GM21723 (cell line): ENCODE data around the gene CFAP43.
"Not testable (repeated sequence)": the region's sequence is repeated elsewhere in the genome, so short reads cannot be mapped to it uniquely, and the experiment has no call there.

Source experiments
- ATAC-seq: cut with Tn5 transposase; IDR thresholded peaks from one replicate; pipeline ENCODE4 v1.9.1; 2021; ENCODE audit warnings: mild to moderate bottlenecking, moderate library complexity; ENCODE audit not compliant: unreplicated experiment

Gene CFAP43

DNA sequence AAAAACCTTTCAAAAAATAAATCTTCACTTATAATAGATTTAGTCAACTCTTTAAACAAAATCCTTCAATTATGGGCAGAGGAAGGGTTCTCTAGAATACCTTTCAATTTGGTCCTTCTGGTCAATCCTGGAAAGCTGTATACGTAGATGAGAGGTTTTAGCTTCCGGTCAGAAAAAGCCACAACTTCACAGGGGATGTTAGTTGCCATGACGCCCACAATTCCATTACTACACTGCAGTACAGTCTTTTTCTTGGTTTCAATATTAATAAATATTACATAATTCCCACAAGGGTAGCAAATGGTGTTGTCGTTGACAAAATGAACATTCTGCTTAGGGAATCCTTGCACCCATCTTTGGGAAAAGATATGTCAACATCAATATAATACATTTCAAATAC lies 1.7 kb downstream of the CFAP43 start:
- ATAC-seq = no peak

DNA sequence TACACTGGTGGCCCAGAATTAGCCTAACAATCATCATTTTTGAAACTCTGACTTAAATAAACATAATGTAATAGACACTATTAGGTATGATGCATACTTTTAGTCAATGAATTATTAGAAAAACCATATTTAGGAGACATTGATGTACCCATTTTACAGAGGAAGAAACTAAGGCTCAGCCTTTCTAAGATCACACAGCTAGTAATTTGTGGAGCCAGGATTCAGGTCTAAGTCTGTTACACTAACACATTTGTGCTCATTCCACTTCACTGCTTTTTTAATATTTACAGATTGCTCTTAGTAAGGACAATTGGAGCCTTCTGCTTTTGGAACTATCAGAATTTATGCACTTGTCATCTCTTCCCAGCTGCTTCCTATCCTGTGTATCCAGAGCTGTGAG lies 8.9 kb downstream of the CFAP43 start:
- no peak for ATAC-seq

DNA sequence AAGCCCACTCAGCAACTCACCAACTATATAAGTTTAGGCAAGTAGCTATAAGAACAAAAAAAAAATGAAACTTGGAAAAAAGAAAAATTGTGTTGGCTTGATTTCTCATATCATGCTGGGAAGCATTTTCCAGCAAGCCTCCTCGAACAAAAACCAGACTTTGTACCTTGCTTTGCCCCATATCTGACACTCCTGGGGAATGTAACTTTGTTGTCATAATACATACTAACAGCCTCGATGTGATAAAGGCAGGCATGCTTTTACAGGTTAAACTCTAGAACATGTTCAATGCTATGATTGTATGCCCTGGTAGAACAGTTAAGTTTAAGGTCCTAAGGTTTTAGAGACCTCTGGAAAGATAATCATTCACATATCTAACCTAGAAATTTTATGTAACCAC lies 11.6 kb downstream of the CFAP43 start:
- no peak for ATAC-seq

DNA sequence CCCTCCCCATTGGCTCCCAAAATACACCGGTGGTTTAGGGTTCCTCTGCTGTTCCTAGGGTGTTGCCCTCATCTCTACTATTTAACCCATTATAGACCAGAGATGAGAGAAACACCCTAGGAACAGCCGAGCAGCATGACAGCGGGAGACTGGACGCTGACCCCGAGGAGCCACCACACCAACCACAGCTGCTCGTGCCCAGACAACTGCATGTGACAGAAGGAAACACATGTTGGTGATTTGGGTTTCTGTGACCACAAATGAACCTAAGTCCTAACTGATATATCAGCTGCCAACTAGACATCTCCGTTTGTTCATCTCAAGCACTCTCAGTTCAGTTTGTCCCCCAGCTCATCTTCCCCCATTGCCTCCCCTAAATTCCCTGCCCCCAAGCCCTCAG lies 13.4 kb downstream of the CFAP43 start:
- no peak for ATAC-seq

DNA sequence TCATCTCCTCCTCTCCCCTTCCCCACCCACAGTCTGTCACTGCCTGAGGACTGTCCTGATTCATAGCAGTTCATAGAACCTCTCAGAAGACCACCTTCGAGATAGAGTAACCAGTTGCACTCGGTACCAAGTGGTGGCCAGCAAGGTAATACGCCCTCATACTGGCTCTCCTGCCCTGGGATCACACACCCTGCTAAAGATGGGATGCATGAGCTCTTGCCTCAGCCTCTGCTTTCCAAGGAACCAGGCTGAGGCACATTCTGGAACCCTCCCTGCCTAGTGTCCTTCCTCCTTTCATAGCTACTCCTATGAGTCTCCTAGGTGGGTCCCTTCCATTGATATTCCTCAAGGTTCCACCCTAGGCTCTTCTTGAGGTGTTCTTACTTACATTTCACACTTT lies 15.5 kb downstream of the CFAP43 start:
- no peak for ATAC-seq

DNA sequence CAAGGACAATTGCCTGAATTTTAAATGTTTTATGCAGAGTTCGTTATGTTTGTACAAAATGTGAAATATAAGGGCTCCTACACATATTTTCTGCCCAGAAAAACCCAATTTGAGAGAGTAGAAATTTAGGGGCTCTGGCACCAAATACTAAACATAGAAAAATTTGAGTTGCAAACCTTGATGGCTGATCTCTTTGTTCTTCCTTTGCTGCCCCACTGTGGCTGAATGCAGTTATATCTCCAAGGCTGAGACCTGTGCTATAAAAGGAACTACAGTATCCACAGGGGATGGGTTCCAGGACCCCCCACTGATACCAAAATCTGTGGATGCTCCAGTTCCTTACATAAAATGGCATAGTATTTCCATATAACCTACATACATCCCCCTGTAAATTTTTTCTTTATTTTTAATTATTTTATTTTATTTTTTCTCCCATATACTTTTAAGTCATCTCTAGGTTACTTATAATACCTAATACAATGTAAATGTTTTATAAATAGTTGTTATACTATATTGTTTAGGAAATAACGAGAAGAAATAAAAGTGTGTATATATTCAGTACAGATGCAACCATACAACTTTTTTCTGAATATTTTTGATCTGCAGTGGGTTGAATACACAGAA lies 22.5 kb downstream of the CFAP43 start:
- no peak for ATAC-seq

DNA sequence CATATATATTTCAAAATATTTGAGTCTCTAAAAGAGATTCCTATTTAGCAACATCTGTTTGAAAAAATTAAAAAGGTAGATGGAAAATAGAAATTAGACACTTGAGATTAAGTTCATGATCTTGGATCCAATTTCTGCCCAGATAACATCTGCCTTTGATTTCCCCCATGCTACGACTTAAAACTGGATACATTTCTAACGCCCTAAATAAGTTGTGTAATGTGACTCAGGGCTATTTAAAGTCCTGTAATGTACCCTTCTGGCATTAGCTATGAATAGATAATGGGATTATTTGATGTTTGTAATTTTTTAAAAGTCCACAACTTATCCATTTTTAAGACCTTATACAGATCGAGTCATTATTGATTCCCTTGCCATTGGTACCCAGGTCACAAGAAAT lies 23.4 kb downstream of the CFAP43 start:
- ATAC-seq = no peak

DNA sequence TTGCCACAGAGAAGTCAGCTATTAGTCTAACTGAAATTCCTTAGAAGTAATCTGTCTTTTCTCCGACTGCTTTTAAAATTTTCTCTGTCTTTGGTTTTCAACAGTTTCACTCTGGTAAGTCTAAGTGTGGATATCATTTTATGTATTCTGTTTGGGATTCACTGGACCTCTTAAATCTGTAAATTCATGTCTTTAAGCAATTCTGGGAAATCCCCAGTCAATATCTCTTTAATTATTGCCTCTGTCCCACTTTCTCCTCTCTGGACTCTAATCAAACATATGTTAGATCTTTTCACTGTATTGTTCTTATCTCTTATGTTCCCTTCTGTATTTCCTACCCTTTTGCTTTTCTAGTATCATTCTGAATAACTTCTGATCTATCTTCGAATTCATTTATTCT lies 29.9 kb downstream of the CFAP43 start:
- ATAC-seq = no peak

DNA sequence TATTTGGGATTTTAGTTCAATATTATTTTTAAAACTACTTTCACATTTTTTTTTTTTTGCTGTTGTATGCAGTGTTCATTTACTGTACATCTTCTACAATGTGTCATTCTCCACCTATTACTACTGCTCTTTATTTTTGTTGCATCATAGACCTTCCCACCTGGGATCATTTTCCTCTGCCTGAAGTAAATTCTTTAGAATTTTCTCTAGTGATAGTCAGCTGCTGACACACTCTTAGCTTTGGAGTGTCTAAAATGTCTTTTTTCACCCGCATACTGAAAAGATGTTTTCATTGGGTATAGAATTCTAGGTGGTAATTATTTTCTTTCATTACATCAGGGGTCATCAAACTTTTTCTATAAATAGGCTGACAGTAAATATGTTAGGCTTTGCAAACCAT lies 30.5 kb downstream of the CFAP43 start:
- ATAC-seq = no peak

DNA sequence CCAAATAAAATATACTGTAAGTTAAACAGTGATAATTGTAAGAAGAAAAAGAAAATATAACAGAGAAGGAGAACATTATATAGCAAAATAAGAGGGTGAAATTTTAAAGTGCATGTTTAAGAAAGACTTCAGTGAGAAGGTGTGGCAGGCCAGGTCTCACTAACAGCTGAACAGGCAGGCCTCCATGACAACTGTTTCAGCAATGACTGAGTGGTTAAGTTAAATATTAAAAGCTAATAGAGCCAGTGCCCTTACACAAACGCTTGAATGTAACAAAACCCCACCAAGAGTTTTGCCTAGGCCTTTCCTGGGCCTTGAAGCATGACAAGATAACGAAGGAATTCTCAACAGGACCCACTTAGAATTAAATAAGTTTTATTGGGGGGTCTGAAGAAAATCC lies 32.6 kb downstream of the CFAP43 start:
- ATAC-seq = no peak

DNA sequence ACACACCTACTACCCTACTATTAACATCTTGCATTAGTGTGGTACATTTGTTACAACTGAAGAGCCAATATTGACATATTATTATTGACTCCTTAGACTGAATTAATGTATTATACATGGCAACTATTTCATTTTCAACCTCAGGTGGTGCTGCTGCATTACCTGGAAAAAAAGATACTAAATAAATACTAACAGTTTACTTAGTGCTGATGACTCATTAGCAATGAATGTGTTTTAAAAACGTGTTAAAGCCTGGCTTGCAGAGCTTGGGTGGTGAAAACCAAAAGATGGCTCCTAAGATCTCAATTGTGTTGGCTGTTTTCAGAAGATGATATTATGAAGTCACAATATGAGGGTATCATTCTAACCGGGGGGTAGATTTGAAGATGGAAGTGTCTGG lies 34.8 kb downstream of the CFAP43 start:
- no peak for ATAC-seq

DNA sequence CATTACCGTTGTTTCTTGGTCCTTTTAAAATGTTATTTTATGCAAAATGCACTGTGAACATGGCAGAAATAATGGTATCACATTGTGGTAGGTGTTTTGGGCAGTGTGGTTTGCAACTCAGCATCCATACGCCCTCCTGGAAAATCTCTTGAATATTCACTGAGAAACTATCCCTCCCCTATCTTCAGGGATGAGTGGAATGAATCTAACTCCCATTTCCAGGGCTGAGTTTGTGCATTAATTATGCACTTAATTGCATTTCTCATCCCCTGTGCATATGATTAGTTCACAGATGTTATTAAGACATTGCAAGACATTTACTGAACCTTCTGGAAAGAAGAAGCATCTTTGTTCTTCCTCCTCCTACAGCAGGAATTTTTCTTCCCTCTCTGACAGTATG lies 36.5 kb downstream of the CFAP43 start:
- ATAC-seq = no peak

DNA sequence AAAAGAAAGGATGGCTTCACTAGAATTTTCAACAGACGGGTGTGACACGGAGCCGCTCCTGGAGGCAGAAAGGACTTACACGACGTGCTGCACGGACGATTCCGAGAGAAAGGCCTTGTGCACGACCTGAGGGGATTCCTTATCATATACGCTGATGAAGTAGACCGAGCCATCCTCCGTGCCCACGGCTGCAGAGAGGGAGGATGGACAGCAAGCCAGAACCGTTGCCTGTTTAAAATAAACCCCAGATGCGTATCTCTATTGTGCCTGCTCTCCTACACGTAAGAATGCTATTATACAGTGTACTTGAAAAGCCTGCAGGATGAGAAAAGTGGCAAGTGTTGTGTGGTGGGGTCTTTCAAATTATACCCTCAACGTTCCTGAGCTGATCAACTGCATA lies 38.4 kb downstream of the CFAP43 start:
- ATAC-seq = no peak

DNA sequence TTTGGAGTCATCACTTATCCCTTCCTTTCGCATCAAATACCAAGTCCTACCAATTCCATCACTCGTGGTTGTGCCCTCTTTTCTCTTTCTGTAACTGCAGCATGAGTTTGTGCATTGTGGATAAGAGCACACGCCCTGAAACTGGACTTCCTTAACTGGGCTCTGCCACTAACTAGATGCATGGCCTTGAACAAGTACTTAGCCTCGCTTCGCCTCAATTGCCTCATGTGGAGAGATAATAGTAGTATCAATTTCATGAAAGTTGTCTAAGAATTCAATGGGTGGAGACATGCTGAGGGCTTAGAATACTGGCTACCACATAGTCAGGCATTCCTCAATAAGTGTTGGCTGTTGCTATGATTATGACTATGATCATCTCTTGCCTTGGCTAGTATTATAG lies 41.5 kb downstream of the CFAP43 start:
- ATAC-seq = no peak

DNA sequence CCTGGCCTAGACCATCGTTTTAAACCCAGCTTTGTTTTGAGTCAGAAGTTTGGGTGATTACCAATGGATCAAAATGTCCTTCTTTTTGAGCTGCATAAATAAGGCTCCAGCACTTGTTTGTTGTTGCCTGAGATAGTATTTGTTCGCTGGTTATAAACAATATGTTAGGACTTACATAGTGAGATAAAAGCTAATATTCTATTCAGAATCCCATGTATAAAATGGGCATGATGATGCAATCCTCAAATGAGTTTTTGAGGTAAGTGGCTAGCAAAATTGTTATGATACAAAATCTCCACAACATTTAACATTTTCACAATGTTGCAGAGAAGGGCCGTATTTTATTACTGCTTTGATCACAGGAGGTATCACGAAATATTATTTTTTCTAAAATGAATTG lies 48.5 kb downstream of the CFAP43 start:
- ATAC-seq = no peak

DNA sequence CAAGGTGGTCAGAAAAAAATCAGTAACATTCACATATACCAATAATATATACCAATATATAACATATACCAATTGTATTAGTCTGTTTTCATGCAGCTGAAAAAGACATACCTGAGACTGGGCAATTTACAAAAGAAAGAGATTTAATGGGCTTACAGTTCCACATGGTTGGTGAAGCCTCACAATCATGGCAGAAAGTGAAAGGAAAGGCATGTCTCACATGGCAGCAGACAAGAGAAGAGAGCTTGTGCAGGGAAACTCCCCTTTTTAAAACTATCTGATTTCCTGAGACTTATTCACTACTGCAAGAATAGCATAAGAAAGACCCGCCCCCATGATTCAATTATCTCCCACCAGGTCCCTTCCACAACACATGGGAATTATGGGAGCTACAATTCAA lies 58.0 kb downstream of the CFAP43 start:
- ATAC-seq = not testable (repeated sequence)

DNA sequence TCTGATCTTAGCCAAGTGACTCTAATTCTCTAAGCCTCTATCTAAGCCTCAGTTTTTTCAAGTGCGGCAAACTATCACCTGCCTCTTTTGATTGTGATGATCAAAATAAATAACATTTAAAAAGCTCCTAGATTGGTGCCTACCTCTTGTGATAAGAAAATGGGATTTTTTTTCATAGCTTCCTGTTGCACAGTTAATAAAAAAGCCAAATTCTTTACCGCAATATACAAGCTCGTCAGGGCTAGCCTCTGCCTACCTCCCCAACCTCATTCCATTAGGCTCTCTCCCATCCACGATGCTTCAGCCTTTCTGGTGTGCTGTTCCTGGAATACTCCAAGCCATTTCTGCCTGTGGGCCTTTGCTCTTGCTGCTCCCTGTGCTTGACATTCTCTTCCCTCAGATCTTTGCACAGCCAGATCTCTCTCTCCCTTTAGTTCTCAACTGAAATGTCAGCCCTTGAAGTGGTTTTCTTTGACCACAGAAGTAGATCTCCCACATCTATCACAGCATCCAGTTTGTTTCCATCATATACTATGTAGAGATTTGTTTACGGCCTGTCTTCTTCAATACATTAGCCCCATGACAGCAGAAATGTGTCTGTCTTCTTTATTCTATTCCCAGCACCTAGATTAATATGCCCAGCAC lies 61.4 kb downstream of the CFAP43 start:
- no peak for ATAC-seq

DNA sequence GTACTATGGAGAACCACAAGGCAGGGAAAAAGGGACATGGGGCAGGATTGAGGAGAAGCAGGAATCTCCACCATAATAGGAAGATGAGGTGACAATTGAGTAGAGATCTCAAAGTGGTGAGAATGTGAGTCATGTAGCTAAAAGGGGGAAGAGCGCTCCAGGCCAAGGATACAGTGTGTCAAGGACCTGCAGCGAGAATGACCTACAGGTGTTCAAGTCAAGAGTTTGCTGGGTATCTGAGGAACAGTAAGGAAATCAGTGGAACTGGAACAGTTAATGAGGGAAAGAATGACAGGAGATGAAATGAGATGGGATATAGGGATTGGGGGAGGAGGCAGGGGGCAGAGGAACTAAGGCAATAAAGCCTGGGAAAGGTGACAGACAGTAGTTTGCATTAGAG lies 76.6 kb downstream of the CFAP43 start:
- no peak for ATAC-seq

DNA sequence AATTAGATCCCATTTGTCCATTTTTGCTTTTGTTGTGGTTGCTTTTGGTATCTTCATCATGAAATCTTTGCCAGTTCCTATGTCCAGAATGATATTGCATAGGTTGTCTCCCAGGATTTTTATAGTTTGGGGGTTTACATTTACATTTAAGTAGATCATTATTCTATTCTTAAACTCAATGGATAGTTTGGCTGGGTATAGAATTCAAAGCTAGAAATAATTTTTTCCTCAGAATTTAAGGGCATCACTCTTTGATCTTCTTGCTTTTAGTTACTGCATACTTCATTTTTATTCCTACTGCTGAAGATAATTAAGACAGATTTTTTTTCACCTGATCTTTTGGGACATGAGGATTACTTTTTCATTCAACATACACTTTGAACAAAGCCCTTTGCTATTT lies 80.4 kb downstream of the CFAP43 start:
- ATAC-seq = no peak

DNA sequence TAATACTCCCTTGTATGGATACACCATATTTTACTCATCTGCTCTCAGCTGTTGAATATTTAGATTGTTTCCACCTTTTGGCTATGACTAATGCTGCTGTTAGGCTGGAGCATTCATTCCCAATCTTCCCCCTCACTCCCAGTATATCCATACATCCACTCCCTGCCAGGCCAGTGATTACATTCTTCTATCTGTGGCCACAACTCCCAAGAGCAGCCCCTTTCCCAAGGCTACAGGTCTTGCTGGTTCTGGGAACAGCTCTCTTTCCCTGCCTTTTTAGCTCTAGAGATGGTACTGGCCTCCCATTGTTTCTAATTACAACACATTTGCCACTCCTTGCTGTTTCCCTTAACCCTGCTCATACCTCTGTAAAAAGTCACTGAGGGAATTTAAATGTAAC lies 82.0 kb downstream of the CFAP43 start:
- ATAC-seq = no peak

DNA sequence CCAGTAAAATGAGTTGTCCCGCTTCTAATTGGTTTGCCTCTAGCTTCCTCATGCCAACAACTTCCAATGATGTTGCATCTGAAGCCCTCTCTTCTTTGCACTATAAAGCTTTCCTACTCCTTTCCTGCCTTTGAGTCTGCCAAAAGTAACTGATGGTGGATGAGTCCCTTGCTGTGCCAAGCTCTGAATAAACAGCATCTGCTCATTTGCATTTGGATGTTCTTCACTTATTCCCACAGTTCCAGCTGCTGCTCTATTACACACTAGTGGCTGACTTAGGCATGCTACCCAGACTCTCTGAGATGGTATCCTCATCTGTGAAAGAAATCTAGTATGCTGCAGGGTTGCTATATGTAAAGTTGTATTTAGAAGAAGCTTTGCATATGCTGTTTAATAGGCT lies 85.3 kb downstream of the CFAP43 start:
- no peak for ATAC-seq

DNA sequence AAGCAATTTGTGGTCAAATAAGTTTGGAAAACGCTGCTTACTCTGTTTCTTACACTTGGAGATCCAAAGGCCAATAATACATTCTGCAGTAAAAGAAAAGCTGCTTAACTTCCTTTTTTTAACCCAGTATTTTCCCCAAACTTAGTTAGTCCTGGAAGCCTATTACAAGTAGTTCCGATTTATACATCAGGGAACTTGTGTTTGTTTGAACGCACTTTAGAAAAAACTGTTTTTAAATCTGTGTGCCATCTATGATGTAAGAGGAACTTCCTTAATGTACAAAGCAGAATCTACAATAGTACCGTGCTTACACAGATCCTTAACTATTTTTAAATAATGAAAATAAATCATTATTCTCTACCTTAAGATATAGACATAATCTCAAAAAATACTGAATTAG lies 87.2 kb downstream of the CFAP43 start:
- no peak for ATAC-seq

DNA sequence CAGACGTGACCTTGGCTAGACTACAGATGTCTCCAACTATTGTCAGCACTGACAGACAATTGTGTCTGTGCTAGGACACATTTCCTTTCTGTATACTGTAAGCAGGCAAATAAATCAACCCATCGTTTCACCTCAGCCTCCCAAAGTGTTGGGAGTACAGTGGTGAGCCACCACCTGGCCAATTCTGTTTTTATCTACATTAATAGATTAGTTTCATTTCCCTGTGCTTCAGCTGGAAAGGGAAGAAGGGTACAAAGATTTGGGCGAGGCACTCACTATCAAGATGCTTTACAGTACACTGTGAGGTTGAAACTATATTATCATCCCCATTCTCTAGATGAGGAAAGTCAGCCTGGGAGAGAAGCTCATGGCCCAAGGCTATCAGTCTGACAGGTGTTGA lies 88.3 kb downstream of the CFAP43 start:
- no peak for ATAC-seq
